ENCODE measurements around the gene CD55.

- TF ChIP-seq CTCF (IDR thresholded peaks at IDR 0.05) (peak in 3 of 4 experiments; percentile 69 to 84 (median 76)), POLR2A (IDR thresholded peaks at IDR 0.05) (no peak)
Observed at GRCh38 chr1:207404849-207405525, 83.5 kb downstream of the CD55 start.

Data from prostate gland (tissue), 2 donors.